GM18867 (cell line): ENCODE data around the gene TP63.

ENCODE experiments used
- ATAC-seq: cut with Tn5 transposase; IDR thresholded peaks from one replicate; pipeline ENCODE4 v1.9.1; 2021; ENCODE audit warnings: mild to moderate bottlenecking, moderate library complexity; ENCODE audit not compliant: unreplicated experiment

TP63 gene

DNA sequence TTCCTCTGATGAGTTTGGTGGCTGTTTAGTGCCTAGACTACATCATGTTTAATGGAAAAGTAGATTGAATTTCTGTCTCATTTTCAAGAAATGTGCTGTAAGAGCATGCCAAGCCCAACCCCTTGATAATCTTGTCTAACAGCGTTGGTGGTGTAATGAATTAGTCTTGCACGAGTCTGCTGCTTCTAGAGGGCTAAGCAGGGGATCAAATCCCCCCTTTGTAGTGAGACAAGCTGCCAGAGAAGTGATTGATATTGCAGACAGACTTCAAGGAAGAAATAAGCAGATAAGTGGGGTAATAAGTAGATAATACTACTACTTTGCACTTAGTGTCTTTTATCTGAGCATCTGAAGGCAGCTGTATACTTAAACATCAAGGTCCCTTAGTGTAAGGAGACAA, 141.4 kb downstream of the TP63 start:
- ATAC-seq: no peak

DNA sequence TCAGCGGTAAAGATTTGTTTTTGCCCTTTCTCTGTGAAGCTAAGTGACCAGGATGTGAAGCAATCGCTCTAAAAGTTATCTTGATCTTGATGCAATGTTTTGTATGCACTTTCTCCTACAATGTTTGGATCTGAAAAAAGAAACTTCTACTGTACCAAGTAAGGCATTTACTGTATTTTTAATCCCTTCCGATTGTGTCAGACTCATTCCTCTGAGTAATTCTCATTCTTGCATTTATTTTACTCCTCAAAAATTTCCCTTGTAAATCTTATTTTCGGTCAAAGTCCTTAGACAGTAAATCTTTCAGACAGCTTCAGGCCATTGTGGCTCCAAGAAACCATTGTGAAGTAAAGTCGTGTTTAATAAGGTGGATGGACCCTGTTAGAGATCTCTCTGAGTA, 141.9 kb downstream of the TP63 start:
- ATAC-seq: no peak

DNA sequence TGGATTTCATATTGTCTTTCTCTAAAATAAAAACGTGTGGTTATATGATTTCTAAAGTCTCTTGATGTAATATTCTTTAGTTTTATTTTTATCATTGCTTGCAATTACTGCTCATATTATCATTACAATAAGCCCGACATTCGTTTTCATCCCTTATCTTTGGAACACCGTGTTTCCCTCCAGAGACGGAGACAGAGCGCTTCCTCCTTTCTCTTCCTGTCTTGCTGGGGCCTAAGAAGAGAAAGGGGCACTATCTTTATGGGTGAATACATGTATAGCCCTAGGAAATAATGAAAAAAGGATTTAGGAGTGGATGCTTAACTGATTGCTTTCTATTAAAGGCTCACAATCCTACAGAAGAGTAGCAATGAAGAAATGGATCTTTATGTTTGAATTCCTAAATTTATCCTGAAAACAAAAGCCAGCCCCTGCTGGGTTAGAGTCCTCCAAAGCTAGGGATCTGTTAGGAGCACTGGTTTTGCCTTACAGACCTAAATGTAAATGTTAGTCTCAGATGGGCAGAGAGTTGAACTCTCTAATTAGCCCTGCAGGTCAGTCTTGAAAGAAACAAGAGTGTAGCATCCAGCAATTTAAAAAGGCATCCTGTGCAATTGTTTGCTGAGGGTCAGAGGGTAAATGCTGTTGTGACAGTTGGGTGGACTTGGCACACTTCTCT, 145.1 kb downstream of the TP63 start:
- ATAC-seq: no peak

DNA sequence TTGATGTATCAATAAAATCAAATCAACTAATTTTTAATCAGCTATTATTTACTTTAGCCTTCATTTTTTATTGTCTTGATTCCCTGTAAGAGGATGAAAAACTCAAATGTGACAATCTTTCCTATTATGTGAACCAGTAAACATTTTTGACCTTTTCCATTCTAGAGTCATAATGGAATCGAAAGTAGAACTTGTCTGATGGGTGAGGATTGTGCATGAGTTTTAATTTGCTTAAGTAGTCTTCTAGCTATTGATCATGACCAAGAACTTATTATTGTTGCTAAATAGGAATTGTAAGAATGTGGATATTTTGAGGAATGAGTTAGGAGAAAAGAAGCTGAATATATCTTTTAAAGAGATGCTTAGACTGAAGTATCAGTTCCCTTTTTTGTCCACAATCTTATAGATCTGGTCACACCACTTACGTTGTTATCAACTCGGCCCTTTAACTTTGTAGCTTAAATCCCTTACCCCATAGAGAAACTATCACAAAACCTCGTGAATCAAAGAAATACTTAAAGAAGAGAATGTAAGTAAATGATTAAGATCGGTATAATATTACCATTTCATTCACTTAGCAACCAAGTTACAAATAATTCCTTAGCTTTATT, 147.3 kb downstream of the TP63 start:
- peak; percentile 66 for ATAC-seq

DNA sequence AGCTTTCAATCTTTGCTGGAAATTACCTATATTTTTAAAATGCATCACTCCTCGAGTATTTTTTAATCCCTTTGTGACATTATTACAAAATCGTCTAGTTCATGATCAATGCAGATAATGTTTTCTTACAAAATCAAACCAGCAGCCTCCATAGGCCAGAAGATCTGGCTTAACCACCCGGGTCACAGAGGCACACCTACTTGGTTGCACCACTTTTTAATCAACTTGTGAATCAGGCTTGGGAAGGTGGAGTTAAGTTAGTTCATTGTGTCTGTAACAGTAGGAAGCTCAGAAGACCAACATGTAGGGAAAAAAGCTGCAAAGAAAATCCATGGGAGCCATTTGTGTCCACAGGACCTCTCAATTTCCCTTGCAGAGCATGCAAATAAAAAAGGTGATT, 148.0 kb downstream of the TP63 start:
- no peak for ATAC-seq

DNA sequence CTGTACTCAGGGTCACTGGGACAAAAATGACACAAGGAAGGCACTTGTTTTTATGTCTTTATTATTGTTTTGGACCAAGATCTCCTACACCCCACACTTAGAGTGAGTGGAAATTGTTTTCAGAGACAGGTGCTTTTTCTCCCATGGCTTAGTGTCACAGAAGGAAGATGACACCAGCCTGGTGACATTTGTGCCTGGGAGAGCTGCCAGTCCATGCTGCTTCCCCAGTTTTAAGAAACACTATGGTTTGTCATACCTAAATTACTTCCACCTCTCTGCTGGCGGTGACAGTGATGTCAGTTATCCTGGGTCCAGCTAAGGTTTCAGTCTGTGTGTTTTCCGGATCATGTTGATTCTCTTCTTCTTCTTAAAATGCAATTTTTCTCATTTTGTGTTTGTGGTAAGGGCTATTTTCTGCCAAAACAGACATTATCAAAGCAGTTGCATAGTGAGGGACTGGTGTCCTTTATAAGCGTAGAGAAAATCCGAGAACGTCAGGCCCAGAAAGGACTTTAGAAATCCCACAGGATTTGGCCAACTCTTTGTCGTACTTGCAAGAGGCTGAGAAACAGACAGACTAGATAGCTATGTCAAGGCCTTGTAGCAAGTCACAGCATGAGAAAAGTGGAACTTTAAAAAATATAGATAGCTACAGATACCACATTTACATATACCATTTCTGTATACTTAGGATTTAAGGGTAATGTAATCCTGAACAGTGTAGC, 149.5 kb downstream of the TP63 start:
- no peak for ATAC-seq

DNA sequence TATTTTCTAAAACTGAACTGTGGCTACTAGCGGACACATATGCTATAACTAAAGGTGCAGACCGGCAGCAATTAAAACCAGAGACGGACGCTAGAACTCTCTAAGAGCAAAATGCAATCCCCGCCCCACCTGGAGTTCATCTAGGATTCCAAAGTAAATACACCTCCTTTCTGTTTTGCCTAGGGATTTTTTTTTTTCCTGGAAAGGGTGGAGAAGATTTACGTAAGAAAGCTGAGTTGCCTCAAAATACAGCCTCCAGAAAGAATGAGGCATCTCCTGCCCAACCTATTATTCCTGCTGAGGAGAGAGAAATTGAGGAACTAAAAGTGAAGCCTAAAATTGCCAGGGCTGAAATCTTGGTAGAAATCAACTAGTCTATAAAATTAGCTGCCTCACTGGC, 150.2 kb downstream of the TP63 start:
- ATAC-seq: no peak

DNA sequence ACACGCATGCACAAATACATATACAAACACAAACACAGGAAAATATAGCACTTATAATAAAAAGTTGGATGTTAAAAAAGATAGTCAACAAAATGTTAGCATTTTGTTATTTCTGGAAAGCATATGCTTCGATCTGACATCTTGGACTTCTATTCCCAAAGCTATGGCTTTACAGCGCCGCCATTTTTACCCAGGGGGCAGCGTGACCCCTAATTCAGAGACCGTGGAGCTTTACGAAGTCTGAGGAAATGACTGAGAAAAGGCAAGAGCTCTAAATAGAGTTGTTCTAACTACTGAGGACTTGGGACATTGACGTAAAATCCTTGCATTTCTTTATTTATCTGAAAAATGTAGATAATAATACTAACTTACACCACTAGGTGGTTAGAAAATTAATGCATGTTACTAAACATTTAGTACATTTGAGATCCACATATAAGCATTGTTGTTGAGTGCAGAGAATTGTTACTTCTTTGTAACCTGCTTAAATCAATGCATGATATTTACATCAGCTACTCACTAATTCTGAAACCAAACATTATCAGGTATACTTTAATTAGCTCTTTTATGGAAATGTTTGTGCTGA, 155.4 kb downstream of the TP63 start:
- no peak for ATAC-seq

DNA sequence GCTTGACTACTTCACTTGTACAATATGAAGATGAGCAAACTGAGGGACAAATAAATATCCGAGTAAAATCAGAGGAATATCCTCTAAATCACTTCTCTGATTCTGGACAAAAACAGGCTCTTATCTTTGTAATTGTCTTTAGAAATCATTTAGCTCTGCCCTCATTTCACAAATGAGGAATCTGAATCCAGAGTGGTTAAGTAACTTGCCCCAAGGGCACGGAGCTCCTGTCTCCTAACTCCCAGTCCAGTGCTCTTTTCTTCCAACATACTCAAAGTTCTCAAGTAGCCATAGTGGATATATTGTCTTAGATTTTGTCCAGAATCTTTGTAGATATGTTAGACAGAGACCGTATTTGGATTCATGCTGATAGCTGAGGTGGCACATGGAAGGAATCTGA, 156.0 kb downstream of the TP63 start:
- no peak for ATAC-seq

DNA sequence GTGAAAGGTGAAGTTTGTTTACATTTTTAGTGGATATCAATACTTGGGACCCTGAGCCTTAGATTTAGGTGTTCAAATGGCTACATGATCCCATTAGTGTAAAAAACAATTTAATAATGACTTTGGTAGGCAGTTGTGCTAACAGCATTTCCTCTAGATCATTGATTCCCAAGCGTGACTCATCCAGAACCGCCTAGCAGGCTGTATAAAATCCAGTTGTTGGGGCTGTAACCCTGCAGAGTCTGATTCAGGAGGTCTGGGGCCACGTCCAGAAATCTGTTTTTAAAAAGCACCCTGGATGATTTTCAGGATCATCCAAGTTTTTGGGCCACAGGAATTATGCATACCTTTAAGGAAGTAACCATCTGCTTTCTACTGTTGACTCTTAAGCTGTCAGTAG, 156.4 kb downstream of the TP63 start:
- no peak for ATAC-seq

DNA sequence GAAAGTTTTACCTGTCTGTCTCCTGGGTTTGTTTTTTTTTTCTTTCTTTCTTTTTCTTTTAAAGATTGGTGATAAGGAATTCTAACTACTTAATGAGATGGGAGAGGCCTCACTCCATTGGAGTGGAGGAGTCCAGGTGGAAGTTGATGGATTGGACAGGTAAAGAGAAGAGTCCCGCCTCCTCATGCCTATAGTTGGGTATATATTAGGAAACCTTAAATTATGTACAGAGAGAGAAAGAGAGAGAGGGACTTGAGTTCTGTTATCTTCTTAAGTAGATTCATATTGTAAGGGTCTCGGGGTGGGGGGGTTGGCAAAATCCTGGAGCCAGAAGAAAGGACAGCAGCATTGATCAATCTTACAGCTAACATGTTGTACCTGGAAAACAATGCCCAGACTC, 158.2 kb downstream of the TP63 start:
- no peak for ATAC-seq

DNA sequence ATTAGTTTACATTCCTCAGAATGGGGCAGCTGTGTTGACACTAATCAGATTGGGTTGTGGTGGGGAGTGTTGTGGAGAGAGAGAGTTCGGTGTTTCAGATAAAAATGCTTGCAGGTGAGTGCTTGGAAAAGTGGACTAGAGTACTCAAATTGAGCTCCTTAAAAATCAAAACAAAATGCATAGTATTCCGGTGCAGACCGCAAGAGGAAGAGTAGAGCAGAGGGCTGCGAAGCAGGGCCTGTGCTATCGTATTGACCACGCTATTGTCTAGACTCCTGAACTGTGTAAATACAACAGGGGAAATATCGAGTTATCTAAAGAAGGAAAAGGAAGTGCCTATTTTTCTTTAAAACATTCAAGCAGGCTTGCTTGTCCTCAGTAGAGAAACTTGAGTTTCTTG, 159.5 kb downstream of the TP63 start:
- no peak for ATAC-seq

DNA sequence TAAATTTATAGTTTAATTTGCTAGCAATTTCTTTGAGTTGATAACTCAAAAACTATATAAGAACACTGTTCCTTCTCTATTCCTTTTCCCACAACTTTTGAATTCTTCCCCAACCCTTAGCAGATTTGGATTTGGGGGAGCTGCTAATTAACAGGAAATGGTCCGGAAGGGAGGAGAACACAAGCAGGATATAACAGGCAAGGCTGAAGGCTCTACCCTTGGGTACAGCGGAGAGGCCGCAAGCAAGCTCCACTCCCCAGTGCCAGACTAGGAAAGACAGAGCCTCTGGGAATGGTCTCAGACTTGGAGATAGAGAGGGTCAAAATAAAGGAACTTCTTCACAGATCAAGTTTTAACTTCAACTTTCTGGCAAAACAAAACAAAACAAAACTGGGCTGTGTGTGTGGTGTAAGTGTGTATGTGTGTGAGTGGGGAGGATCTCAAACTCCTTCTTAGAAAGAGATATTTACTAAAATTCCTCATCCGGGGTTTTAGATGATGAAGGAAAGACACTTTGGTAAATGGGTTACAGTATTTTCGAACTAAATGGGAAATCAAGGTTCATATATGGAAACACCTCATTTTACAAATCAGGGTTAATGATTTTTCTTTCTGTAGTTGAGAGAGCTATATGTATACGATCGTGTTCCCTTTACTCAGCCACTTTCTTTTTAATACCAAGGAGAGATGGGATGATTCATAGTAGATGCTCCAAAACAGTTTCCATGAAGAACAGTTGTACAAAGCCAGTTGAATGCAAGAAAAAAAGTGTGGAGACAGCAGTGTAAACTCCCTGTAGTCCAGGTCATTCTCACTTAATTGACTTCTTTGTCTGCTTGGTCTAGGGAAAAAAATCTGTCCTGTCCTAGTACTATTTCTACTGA, 161.1 kb downstream of the TP63 start:
- no peak for ATAC-seq

DNA sequence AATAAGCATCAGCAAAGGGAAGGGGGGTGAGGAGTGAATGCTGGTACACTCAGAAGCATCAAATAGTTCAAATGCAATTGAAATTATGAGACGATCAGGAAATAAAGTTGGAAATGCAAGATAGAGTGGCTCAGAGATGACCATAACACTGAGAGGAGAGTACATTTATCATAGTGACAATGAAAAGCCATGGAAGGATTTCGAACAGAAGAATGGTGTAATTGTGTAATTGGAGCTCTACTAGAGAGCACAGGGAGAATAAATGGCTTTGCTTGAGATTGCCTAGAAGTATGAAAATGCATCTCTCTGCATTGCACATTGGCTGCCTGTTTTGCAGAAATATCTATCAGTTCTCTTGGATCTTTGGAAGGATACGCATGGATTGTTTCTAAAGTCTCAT, 163.3 kb downstream of the TP63 start:
- ATAC-seq: no peak

DNA sequence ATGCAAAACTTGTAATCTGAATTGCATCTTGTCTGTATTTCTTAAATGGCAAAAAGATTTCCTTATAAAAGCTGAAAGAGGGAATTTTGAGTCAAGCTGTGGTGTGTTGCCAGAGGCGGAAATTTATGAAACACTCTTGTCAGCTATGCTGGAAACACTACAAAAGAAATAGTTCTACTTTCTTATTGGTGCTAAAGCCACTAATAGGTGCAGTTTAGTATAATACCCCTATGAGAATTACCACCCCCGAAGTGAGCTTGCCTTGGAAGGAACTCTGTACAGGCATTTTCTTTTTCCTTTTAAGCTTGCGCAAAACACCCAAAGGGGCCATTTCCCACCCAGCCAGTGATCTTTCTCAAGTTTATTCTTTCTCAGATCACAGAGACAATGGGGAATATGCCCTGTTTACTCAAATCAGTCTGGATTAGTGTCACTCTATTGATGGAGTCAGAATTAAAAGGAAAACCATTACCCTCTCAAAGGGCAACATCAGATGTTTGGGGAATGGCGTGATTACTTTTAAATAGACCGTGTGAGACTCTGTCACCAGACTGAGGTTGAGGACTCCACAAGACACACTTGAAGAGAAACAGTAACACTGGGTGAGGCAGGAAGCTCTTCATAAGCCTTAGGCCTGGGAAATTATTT, 166.0 kb downstream of the TP63 start:
- no peak for ATAC-seq

DNA sequence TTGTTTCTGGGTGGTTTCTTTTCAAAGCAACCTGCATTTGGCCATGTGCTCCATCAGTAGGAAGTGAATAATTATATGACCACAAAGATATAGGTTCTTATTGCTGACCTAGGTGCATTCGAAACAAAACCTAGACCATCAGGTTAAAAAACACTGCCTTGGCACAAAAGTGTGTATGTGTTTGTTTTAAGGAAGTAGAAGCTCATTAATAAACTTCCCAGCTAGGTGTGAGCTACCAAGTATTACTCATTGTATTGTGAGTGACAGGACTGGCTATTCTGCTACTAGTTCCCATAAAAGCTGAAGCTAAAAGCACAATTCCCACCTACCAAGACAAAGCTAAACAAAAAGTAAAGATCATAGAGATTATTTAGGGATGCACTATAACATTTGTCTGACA, 168.2 kb downstream of the TP63 start:
- no peak for ATAC-seq

DNA sequence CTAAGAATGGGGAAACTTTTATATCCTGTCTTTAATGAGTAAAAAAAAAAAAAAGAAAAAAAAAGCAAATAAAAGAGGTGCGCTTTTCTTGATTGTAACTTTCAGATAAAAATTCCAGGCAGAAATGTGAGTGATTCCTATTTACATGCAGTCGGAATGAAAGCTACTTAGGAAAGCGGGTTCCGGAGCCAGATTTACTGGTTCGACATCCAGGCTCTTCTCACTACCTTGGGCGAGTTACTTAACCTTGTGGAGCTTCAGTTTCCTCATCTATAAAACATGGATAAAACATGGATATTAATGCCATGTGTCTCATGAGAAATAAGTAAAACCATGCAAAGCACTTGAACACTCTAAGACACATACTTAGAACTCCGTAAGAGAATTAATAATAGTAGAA, 169.2 kb downstream of the TP63 start:
- ATAC-seq: no peak

DNA sequence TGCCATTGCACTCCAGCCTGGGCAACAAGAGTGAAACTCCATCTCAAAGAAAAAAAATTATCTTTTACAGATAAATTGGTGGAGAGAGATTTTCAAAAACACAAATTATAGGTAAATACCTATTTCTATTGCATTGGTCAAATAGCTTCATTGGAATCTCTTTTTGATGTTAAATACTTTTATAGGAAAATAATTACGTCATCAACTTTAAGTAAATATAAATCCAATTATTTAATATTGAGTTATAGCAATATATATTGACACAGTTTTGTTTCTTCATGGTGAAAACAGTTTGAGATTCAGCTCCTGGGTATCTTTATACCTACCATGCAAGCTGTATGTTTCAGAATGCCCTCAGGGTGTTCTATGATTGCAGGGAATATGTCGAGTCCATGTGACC, 172.1 kb downstream of the TP63 start:
- no peak for ATAC-seq

DNA sequence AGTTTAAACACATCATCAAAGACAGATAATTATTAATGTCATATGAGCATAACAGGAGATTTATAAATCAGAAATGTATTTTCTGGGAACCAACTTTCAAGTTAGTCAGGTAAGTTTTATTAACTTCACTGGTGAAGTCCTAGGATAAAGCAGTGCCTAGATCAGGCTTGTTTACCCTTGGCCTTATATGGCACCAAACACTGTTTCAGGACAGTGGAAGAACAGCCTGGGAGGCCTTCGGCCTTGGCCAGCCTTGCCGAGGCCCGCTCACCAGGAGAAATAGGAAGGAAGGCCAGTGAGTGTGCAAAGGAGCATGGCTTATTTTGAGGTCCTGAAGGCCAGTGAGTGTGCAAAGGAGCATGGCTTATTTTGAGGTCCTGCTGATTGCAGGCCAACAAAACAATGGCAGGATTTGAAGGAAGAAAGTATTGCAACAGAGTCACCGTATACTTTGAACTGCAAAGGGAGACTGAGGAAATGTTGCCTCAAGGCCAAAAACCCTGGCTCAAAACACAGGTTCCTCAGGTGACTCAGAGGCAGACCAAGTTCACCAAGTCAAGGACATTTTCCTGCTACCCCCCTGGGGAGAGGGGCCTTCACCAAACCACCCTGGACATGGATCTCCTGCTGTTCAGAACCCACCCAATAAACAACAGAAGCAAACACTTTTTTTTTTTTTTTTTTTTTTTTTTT, 174.3 kb downstream of the TP63 start:
- no peak for ATAC-seq
